DMS53 treated with DMSO at 0.1 percent for 48 hours (cell line): Measurements from ENCODE around the gene CDC14A.
"Not testable (repeated sequence)": the region's sequence is repeated elsewhere in the genome, so short reads cannot be mapped to it uniquely, and the experiment has no call there.

Experiments
- DNase-seq: peaks from one replicate; lab custom pipeline; 2025; ENCODE audit not compliant: unreplicated experiment; lab: John Stamatoyannopoulos, UW

Gene CDC14A

DNA sequence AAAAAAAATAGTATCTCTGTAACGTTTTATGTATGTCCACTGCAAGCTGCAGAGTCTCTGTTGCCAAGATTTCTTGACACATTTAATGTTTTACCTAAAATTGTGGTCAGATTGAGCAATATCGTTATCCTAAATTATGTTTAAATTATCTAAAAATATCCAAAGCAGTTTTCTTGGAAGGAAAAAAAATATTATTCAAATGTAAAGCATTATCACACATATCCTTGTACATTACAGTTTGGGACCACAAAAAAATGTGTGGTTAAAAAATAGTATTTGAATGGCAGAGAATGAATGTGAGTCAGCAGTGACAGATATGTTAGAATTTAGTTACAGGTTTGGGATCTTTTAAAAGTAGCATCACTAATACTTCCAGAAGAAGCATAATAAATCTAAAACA, 21.2 kb upstream of the CDC14A start:
- DNase-seq = not testable (repeated sequence)

DNA sequence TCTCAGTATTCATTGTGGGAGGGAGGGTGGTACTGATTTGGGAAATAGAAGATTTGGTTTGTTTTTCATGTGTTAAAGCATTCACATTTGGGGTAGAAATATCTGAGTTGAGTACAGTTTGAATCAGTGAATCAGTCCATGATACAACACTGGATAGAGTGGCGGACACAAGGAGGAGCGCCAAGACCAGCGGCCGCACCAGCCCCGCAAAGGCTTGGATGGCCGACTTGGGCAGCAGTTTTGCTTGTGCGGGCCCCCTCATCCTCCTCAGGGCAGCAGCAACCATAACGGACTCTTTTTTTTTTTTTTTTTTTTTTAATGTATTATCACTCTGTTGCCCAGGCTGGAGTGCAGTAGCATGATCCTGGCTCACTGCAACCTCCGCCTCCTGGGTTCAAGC, 20.0 kb upstream of the CDC14A start:
- DNase-seq = no peak

- no peak for DNase-seq
Measured at GRCh38 chr1:100335436-100335835, 16.9 kb upstream of the CDC14A start.

- not testable (repeated sequence) for DNase-seq
Measured at GRCh38 chr1:100337878-100338277, 14.4 kb upstream of the CDC14A start.

DNA sequence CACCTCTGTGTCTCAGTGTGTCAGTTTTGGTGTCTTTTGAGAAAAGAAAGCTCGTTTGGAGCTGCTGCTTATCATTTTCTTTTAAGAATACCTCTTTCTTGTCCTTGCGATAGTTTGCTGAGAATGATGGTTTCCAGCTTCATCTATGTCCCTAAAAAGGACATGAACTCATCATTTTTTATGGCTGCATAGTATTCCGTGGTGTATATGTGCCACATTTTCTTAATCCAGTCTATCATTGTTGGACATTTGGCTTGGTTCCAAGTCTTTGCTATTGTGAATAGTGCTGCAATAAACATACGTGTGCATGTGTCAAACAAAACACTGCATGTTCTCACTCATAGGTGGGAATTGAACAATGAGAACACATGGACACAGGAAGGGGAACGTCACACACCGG, 12.6 kb upstream of the CDC14A start:
- not testable (repeated sequence) for DNase-seq

DNA sequence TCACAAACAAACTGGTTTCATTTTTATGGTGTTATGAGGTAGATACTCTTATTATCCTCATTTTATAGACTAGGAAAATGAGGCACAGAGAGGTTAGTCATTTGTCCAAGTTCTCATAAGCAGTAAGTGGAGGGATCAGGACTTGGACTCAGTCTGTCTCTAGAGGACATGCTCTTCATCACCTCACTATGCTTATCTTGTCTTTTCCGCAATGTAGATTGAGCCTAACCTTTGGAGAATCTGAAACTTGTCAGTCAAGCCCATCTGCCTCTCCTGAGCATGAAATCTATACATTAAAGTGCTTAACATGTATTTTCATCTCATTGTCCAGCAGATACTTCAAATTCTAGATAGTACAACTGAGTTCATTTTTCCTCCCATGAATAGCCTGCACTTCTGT, 11.8 kb upstream of the CDC14A start:
- DNase-seq = no peak

- no peak for DNase-seq
Measured at GRCh38 chr1:100342348-100342747, 10.0 kb upstream of the CDC14A start.

- DNase-seq = no peak
Measured at GRCh38 chr1:100343897-100344296, 8.4 kb upstream of the CDC14A start.

- no peak for DNase-seq
Measured at GRCh38 chr1:100344774-100345173, 7.5 kb upstream of the CDC14A start.

- DNase-seq = no peak
Measured at GRCh38 chr1:100346387-100346786, 5.9 kb upstream of the CDC14A start.

DNA sequence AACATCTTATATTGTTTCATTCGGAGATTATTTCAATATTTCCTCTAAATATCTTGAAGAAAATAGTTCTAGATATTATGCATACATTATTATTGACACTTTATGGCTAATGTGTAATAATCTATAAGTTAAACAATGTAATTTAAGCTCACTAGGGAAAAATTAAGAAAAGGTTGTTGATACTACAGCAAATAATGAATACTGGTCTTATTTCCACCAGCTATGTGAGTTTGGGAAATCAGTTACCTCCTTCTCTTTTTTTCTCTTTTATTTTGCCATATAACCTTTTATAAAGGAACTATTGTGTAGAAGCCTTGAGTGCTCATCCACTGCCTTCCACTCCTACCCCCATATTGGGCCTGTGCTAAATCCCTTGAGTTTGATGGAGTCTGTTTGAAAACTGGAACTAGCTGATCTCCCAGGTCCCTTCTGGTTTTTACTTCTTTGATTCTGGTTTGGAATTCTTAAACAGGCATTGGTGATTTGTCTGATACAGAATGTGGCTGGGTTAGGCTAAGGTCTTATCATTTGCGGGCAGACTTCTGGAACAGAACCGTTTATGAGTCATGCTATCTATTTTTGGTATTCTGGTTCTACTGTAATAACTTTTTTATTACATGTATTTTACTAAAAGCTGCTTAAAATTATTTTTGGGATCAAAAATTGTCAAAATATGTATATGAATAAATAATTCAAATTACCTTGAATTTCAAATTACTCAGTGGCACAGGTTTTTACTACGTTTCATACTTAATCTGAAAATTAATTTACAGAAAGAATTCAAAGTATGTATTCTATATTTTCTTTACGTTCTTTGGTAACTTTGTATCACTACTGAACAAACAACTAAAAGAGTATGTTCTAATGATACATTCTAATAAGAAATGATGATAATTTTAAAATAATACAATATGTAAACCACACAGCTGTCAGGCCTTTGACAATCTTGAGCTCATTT, 5.0 kb upstream of the CDC14A start:
- DNase-seq = no peak

GRCh38 chr1:100348549-100349144, 3.7 kb upstream of the CDC14A start:
- no peak for DNase-seq

DNA sequence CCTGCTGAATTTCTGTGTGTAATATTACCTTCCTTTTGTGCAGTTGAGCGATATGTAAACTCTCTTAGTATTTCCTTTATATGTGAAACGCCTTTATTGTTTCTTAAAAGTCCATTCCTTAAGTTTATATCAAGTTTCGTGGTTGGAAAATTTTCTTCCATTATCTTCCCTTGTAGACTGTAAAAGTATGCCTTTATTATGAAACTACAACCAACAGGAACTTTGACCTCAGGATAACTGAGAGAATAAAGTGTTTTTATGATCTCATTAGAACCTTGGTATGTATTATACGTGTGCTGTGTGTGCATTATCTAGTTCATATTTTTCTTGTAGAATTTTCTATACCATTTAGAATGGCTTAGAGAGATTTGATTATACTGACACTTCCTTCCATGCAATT, 3.1 kb upstream of the CDC14A start:
- DNase-seq = no peak

DNA sequence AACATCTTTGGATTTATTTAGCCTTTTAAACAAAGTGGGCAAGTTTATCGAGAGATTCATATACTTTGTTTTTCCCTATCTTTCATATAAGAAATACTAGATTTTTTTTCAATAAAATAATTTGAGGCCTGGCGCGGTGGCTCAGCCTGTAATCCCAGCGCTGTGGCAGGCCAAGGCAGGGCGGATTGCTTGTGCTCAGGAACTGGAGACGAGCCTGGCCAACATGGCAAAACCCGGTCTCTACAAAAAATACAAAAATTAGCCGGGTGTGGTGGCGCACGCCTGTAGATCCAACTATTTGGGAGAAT, 1.6 kb upstream of the CDC14A start:
- DNase-seq = no peak

- DNase-seq = peak; percentile 97
Measured at GRCh38 chr1:100351095-100351887, 1.0 kb upstream of the CDC14A start.

DNA sequence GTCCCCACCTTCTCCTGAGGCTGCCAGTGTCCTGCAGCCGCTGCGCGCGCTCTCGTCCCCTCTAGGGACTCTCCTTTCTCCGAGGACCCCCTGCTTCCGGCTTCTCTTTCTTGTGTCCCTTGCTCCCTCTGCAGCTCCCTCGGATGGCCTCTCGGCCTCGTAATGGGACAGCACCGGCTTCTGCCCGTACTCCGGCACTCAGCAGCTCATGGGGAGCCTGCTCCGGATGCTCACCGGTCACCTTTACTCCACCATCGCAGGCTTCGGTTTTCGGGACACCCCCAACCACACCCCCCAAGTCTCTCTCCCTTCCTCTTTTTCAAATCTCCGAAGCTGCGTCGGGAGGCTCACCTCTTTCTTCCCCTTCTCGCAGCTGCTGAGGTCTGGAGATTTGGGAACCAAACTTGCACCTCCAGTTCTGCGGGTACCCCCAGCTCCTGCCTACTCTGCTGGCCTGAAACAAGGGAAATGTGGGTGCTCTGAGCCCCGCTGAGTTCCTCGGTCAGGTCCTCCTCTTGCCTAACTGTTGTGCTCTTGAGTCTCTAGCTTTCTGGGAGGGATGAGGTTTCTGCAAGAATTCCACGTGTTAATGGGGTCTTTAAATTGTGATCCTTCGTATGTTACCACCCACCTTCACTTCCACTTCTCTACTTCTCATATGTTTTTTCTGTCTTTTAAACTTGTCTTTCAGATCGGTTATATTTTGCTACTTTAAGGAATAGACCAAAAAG, 930 bp downstream of the CDC14A start:
- peak; percentile 35 for DNase-seq

- peak; percentile 73 for DNase-seq
Measured at GRCh38 chr1:100353988-100354387, 1.7 kb downstream of the CDC14A start.

- peak; percentile 99 for DNase-seq
Measured at GRCh38 chr1:100354971-100355394, 2.7 kb downstream of the CDC14A start.

DNA sequence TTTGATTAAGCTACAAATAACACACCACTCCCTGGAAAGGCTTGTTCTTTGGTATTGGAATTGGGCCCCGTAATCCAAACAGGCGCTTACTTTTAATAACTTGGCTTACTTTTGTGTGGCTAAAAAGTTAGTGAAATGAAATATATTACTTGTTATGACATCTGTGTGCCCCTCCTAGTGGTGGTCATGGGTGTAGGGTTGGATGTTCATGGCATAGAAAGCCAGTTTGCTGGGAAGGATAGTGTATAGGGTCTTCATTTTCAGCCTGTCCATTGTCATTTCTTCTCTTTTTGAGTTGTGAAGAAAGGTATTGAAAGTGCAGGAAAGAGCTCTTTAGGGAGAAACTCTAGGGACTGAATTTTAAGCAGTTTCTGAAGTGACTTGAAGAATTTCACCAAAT, 5.9 kb downstream of the CDC14A start:
- no peak for DNase-seq

- DNase-seq = no peak
Measured at GRCh38 chr1:100359139-100359538, 6.8 kb downstream of the CDC14A start.
